Activated T-cell treated with anti-CD3 and anti-CD28 coated beads for 48 hours (primary cell): Measurements from ENCODE around the gene ZMPSTE24.
"Not testable (repeated sequence)": the region's sequence is repeated elsewhere in the genome, so short reads cannot be mapped to it uniquely, and the experiment has no call there.

Experiments used
- DNase-seq: peaks from one replicate; pipeline ENCODE4 v3.0.0-alpha.2; 2020; ENCODE audit warnings: low read depth

Gene ZMPSTE24

GRCh38 chr1:40318476-40318875 lies 60.4 kb downstream of the ZMPSTE24 start:
- no peak for DNase-seq

- DNase-seq, result no peak
Measured at GRCh38 chr1:40318970-40319621, 61.1 kb downstream of the ZMPSTE24 start.

GRCh38 chr1:40331403-40331802 lies 73.4 kb downstream of the ZMPSTE24 start:
- DNase-seq, result not testable (repeated sequence)

- DNase-seq, result no peak
Measured at GRCh38 chr1:40332695-40333094, 74.7 kb downstream of the ZMPSTE24 start.

GRCh38 chr1:40337443-40337842 lies 79.4 kb downstream of the ZMPSTE24 start:
- no peak for DNase-seq

- peak; percentile 88 for DNase-seq
Measured at GRCh38 chr1:40338745-40339419, 80.8 kb downstream of the ZMPSTE24 start.

GRCh38 chr1:40339420-40340323 lies 81.6 kb downstream of the ZMPSTE24 start:
- no peak for DNase-seq

- DNase-seq, result no peak
Measured at GRCh38 chr1:40341491-40342380, 83.7 kb downstream of the ZMPSTE24 start.

GRCh38 chr1:40342381-40342717 lies 84.3 kb downstream of the ZMPSTE24 start:
- DNase-seq, result not testable (repeated sequence)
